HG02943 (cell line): Measurements from ENCODE around the gene ZFYVE26.

ENCODE experiments used
- ATAC-seq: cut with Tn5 transposase; IDR thresholded peaks from one replicate; pipeline ENCODE4 v1.9.1; 2021; ENCODE audit warnings: mild to moderate bottlenecking, low read depth, moderate library complexity; ENCODE audit not compliant: unreplicated experiment

The ZFYVE26 gene

DNA sequence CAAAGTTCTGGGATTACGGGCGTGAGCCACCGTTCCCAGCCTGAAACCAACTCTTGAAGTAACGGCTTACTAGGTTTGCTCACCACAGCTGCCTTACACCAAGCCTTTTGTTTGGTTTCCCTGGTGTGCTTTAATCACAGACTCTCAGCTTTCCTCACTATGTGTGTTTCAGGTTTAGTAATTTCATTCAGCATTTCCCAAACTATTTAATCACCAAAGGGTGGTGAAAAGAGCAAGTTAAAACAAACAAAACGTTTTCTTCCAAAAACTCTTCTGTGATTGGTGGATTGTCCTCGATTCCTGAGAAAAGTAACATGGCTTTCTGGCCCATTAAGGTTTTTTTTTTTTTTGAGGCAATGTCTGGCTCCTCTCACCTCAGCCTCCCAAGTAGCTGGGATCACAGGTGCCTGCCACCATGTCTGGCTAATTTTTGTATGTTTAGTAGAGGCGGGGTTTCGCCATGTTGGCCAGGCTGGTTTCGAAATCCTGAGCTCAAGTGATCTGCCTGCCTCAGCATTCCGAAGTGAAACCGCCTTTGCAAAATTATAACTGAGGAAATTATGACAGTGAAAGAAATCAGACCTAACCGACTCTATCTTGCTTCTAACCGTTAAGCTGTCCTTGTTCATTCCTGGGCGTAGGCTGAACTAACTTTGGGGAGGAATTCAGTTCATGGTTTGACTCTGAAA lies 1.5 kb upstream of the ZFYVE26 start:
- ATAC-seq = no peak

DNA sequence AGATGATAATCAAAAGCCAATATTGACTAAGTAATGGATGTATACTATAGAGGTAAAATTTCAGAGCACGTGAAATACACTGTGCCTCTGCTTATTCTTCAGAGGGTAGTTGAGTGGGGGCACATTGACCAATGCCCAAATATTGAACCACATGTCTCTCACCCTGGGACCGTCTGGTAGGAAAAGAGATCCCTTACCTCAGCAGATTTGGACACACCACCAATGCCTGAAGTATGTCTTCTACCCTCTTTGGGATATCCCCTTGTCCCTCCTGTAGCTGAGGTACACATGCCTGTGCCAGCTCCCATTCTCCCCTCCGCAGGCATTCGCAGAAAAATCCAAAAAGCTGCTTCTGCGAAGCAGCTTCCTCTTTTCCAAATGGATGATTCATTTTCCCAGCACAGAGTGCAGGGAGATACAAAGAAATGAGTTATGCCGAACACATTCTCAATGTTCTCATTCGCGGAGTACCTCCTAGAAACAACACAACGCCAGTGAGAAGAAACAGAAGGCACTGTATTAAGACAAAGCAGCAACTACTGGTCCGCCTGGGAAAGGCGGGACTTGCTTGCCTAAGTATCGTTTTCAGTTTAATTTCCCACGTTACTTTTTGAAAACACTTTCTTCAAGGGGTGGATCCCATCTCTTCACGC lies 691 bp downstream of the ZFYVE26 start:
- no peak for ATAC-seq

DNA sequence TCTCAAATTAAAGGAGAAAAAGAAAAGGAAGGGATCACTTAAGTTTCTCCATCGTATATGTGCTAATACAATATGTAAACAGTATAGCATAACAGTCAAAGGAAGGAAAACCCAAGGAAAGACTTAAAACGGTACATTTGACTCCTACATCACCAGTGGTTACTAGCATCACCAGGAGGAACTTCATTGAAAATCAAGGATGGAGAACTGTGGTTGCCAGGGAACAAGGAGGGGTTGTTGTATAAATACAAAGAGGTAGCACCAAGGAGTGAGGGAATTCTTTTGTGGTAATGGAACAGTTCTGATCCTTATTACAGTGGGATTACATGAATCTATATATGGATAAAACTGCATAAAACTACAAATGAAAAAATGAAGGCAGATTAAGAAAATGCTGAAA lies 1.6 kb downstream of the ZFYVE26 start:
- no peak for ATAC-seq

DNA sequence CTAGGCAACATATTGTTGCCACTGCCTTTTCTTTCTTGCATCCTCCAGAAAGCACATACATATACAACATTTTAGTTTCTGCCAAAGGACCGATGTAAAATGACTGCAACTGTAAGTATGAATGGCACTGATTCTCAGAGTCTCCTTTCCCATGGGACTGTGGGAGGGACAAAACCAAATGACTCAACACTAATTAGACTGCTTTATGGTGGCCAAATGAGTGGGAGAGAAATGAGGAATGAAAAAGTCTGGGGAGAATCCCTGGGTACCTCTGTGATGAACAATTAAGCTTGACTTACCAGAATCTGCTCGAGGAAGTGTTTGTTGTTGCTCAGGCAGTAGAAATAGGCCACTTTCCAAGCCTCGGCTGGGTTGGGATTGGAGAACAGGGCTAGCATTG lies 10.1 kb downstream of the ZFYVE26 start:
- ATAC-seq = no peak

DNA sequence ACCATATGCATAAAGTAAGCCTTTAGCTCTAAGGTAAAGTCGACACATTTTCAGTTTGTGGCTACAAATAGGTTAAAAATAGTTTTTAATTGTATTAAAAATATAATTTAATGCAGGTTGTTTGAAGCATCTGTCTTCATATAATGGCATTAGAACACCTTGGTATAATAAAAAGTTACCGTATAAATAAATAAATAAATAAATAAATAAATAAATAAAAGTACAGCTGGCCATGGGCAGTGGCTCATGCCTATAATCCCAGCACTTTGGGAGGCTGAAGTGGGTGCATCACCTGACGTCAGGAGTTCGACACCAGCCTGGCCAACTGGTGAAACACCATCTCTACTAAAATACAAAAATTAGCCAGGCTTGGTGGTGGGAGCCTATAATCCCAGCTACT lies 15.6 kb downstream of the ZFYVE26 start:
- no peak for ATAC-seq

DNA sequence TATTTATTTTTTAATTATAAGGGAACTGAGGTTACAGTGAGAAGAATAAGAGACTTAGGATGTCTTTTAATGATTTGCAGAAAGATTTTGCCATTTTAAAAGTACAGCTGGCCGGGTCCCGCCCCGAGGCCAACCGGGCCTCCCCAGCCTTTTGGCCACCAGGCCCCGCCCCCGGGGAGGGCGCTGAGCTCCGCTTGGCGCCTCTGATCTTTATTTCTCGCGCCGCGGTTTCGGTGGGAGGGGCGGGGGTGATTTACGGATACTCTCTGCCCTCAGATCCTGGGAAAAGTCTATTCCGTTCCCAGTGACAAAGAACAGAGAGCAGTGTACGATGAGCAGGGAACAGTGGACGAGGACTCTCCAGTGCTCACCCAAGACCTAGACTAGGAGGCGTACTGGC lies 17.7 kb downstream of the ZFYVE26 start:
- no peak for ATAC-seq

DNA sequence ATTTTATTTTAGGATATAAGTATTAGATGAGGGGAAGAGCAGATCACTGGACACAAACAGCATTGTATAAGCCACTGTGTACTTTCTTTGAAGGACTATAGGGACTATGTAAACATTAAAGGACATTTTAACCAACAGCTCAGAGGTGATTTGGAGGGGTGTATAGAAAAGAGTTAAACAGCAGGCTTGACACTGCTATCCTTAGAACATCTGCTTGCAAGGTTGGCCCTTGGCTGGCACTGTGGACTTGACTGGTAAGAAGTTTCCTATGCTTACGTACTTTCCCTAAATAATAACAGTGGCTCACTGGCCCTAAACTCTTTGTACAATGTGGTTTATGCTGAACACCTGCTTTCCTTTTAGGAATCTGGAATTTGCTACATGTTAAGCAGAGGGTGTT lies 28.7 kb downstream of the ZFYVE26 start:
- ATAC-seq = no peak

DNA sequence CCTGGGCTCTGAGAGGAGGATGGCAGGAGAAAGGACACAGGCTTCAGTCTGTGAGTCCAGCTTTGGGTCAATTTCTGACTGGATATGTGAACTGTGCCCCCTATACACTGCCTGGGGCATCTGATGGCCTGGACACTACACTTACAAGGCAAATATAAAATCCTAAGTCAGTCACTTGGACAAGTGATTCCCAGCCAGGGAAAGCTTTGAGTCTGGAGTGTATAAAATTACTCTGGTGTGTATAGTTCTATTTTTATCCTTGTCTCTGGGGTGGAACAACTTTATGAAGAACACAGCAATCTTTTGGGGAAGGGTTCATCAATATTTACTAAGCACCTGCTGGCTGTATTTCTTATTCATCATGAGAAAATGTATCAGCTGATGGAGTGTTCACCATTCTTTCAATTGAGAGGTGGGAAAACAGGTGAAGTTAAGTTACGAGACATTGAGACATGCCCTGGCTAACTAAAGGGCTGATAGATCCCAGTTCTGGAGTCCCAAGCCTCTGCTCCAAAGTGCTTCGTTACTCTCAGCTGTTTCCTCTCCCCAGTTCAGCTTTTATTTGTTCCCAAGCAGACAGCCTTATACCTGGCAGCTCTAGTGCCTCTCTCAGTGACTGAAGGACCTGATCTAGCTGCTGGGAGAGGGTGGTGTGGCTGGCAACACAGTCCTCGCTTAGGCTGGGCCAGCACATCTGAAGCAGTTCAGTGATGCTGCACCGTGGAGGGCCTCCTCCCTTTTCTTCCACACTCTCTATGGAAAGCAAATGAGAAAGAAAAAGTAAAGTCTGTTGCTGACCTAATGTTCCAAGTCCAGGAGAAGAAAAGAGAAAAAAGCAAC lies 30.9 kb downstream of the ZFYVE26 start:
- ATAC-seq = no peak

DNA sequence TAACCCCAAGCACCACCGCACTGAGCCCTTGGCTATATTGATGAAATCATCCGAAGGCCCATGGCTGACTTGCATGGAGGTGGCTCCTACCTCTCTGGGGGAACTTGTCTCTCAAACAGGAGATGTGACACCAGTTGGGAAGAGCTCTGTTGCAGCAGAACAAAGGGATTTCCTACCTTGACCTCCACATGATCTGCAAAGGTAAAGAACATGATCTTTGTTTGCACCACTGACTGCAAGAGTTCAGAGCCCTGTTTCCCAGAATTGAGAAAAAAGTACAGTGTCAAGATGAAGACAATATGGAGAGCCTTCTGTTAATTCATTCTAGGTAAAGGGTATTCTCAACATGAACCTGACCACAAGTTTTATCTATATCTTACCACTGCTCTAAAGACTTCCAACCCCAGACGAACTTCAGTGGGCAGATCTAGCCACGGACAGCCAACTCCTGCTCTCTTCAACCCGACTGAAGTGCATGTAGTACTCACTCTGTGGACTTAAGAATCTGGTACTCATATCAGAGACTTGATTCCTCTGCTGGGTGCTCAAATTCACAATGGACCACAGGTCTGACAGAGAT lies 32.1 kb downstream of the ZFYVE26 start:
- ATAC-seq = no peak

DNA sequence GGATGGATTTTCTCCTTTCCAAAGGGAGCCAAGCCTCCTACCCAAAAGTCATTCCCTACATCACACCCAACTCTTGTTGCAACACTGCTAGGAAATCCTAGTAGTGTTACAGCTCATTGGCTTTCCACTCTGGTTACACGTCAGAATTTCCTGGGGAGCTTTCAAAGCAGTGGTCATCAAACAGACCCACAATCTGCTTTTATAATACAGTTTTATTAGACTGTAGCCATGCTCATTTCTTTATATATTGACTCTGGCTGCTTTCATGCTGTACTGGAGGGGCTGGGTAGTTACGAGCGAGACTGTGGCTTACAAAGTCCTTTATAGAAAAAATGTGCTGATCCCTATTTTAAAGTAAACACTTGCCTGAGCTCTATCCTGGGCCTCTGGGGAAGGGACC lies 34.3 kb downstream of the ZFYVE26 start:
- no peak for ATAC-seq

DNA sequence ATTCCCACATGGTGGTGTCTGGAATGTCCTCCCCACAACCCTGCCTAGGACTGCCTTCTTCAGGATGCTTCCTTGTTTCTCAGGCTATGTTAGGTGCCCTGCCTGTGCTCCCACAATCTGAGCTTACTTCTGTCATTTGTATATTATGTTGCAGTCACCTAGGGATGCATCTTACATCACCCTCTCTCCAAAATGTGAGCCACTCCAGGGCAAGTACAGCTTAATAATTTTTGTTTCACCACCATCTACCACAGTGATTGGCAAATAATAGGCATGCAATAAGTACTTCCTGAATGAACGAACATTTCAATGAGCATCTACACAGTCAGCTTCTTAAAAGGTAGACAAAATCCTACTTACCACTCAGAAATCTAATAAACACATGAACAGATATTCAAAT lies 37.6 kb downstream of the ZFYVE26 start:
- ATAC-seq = no peak

DNA sequence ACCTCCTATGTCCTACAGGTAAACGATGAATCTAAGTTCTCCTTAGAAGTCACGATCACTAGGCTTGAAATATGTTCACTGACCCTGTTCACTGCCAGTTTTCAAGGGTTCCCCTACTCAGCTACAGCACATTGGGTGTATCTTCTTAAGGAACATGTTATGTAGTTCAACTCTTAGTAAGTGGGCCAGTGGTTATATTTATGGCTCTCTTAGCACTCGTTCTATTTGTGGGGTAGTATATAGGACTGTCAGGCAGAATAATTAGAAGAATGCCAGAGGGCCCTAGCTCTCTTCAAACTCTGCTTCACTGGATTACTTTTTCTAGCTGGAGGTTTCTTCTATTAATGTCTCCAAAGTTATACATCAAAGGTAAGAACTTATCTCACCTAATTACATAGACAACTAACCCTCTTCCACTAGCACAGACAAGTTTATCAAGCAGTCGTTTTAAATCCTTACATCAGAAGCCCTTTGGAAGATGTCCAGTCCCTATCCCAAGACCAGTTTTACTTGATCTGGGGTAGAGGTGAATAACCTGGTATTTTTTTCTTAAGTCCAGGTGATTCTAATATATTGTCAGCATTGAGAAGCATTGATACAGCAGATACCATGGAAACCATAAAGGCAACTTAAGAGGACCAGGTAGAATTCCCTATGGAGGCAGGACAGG lies 39.6 kb downstream of the ZFYVE26 start:
- no peak for ATAC-seq

DNA sequence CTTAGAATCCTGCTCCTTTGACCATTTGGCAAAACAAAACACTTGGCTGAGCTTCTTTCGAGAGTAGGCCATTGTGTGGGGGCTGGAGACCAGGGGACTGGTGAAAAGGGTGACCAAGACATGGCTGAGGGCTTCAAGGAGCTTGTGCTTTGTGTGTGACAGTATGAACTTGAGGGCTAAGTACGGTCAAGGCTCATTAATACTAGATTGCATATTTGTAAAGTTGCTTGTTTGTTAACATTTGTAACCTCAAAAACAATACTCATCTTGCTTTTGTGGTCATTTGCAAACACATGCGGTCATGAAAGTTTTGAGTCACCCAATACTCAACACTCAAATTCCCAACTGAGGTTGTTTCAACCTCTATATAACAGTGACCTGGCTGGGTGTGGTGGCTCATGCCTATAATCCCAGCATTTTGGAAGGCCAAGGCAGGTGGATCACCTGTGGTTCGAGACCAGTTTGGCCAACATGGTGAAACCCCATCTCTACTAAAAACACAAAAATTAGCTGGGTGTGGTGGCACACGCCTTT lies 42.5 kb downstream of the ZFYVE26 start:
- no peak for ATAC-seq

DNA sequence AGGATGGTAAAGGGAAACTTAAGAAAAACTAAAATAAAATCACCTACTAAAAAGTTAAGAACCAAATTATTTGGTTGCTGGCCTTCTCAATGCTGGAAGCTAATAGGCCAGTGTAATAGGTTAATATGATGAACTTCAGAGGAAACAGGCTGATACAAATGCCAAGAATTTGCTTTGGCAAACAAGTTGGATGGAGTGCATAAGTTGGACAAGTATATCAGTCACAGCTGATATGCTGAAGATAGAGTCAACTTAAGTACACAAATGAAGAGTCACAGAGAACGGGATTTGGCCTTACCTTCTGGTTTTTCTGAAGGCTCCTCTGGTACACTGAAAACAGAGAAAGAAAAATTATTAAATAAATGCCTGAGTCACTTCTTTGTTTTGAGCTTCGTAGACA lies 48.2 kb downstream of the ZFYVE26 start:
- ATAC-seq = no peak

DNA sequence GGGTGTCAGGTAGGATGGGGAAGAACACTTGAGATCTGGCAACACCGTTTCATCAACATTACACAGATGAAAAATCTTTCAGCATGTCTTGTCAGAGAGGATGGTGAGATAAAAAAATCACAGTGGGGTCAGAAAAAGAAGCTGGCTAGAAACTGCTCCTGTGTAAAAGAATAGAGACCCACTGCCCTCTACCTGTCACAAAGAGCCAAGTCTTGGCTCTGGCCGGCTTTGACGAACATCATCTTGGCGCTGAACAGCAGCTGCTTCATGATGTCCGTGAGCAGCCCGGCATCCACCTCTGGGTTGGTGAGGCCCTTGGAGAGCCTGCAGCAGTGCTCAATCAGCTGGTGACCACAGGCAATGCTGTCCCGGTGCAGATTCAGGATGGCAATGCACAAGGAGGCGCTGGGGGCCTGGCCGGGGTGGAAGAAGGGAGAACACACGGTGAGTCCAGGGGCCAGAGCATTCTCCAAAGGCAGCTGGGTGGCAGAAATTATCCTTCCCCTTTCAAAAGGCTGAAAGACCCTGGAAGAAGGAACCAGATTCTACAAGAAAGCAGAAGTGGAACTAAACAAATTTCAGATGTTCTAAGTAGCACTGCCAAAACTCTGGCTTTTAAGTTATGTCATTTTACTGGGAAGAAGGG lies 50.2 kb downstream of the ZFYVE26 start:
- no peak for ATAC-seq

DNA sequence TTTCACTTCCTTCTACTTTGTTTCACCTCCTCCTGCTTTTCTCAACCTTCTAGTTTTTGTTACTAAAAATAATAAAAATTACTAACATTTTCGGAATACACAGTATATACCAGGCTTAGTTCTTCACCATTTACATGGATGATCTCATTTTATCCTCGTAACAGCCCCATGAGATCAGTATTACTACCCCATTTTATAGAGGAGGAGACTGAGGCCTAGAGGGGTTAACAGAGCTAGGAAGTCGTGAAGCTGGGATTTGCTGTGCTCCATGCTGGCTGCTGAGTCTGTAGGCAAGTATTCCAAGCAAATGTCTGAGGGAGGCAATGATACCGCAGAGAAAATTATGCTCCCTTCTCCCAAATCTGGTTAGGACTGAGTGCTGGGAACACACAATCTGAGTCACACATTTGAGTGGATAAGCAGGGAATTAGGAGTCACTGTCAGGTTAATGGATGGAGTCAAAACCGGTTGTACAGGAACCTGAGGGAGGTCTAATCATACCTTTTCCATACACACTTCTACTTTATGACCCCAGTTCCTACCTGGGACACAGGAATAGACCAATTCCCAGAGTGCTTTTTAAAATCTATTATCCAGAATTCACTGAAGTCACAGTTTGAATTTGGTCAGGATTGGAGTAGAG lies 51.1 kb downstream of the ZFYVE26 start:
- no peak for ATAC-seq

DNA sequence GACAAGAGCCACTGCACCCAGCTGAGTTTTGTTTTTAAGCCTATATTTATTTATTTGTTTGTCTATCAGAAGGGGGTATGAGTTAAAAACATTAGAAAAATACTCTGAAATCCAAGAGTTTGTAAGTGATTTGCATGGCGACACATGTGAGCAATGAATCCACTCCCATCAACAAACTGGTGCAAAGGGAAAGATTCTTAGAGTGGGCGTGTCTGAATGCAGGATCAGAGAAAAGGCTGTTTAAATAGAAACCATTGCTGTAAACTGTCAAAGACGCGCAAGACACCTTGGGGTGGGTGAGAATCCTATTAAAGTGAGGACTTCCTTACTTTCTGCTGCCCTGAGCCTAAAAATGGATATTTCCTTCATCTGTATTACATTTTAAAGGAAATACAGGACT lies 51.9 kb downstream of the ZFYVE26 start:
- ATAC-seq = no peak

DNA sequence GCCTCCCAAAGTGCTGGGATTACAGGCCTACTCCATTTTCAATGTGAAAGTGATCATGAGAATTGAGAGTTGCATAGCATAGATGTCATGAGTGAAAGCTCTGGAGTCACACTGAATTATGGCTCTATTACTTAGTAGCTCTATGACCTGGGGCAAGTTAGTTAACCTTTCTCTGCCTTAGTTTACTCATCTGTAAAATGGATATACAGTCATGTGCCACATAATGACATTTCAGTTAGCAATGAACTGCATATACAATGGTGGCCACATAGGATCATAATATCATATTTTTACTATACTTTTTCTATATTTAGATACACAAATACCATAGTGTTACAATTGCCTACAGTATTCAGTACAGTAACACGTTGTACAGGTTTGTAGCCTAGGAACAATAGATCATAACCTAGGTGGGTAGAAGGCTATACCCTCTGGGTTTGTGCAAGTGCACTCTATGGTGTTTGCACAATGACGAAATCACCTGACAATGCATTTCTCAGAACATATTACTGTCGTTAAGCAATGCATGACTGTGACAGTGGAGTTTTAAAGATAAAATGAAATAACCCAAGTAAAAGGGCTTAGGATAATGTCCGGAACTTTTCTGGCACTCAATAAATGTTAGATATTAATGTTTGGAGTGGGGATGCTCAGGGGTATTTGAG lies 53.1 kb downstream of the ZFYVE26 start:
- no peak for ATAC-seq

DNA sequence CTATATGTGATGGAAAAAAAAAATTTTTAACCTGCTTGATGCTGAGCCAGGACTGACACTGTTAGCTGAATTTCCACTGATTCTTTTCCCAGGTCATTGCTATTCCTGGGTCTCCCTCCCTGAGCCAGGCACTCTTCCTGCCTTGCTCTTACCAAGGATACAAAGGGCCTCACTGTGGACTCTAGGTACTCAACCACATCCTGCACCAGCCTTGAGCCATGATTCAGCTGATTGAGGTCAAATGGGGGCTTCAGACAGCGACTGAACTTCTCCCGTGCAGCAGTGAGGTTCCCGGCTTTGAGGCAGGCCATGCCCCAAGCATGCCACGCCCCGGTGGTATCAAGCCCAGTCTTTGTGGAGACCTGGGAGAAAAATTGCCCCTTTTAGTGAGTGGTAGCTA lies 54.3 kb downstream of the ZFYVE26 start:
- ATAC-seq = no peak
